Limb (tissue), 2 donors: Measurements from ENCODE around the gene MAN2B2.

Experiments used
- DNase-seq, 2 donors: peaks; one replicate each; pipeline ENCODE4 v3.0.0-alpha.2; 2016; ENCODE audit errors: extremely low spot score in 2 of 2

The MAN2B2 gene

GRCh38 chr4:6574747-6575502 is at the start of gene MAN2B2:
TSS of gene MAN2B2 (plus strand) at chr4:6575189. CDS start at chr4:6575211, 22 bp downstream.
- peak; percentile 80 to 93 for DNase-seq

GRCh38 chr4:6525474-6525873 is 49.5 kb upstream of the MAN2B2 start:
- DNase-seq, result no peak

DNA sequence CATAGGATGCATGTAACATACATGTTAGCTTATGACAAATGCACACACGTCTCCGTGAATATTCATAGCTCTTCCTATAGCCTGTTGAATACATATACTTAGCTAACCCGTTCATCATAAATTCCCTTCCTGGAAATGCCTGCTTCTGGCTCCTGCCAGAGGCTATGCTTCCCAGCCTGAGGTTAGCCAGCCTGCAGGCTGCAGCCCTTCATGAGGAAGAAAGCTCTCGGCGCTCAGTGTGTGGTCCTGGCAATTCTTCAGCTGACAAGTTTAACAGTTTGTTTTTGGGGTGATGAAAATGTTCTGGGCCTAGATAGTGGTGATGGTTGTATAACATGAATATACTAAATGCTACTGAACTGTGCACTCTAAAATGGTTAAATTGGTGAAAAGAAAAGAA is 48.8 kb upstream of the MAN2B2 start:
- DNase-seq, result no peak

DNA sequence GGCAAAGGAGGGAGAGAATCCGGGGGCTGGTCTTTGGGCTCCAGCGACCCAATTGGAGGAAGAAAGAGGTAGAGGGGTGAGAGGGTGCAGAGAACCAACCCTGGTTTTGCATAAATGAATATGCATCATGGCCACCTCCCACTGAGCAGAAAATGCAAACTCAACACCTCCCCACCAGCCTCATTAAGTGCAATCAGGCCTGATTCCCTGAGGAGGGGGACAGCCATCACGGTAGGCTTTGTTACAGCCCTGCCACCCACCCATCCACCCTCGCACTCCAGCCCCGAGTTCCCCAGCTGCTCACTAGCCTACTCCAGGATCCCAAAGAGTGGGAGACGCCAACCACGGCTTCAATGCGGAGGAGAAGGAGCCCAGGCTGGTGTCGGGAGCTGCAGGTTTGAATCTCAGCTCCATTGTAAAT is 48.3 kb upstream of the MAN2B2 start:
- no peak for DNase-seq

- no peak for DNase-seq
These were observed 47.7 kb upstream of the MAN2B2 start for GRCh38 chr4:6527259-6527658.

DNA sequence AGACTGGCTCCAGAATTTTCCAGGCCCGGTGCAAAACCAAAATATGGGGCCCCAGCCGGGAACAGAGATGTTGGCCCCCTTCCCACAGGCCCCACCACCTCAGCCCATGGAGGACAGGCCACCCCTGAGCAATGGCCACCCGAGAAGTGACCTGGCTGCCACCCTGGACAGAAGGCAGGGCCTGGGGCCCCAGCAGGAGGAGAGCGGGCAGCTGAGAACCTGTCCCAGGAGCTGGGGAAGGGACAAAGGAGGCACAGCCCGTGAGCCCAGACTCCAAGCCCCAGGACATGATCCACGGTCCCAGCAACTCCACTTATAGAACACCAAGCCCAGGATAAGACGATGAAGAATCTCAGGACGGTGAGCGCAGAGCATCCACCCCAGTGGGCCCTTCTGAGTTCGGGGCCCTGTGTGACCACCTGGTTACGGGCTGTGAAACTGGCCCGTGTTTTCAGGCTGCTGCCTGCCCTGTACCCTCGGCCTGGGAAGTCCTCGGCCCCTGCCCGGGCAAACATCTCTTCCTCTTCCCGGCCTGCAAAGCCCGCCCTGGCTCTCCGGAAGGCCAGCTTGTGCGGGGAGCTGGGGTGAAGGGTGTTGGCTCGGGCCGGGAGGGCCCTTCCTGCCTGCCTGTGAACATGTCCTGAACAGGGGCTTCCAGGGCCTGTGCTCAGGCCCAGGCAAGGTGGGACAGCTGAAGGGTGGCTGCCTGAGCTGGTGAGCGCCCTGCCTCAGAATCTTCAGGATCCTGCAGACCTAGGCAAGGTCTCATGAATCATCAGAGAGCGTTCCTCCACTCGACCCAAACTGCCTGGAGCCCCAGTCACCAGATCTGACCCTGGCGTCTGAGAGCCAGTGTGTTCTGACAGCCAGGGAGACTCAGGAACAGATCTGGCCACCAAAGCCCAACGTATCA is 47.0 kb upstream of the MAN2B2 start:
- no peak for DNase-seq

DNA sequence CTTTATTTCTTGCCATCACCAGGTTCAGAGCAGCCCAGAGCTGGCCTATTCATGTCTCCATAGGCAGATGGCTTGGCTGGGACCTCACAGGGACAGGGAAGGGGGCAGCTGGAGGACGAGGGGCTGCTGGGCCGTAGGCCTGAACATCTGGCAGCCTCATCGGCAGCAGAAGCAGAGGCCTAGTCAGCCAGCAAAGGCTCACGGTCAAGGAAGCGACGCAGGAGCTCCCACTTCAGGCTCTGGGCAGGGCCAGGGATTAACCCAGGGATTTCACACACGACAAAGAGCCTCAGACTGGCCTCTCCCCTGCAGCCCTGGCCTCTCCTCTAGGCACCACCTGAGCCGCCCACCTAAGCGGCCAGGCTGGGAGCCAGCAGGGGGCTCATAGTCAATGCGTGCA is 46.0 kb upstream of the MAN2B2 start:
- no peak for DNase-seq

GRCh38 chr4:6530301-6530700 is 44.7 kb upstream of the MAN2B2 start:
- DNase-seq, result no peak

- DNase-seq, result no peak
These were observed 44.0 kb upstream of the MAN2B2 start for GRCh38 chr4:6530964-6531363.

DNA sequence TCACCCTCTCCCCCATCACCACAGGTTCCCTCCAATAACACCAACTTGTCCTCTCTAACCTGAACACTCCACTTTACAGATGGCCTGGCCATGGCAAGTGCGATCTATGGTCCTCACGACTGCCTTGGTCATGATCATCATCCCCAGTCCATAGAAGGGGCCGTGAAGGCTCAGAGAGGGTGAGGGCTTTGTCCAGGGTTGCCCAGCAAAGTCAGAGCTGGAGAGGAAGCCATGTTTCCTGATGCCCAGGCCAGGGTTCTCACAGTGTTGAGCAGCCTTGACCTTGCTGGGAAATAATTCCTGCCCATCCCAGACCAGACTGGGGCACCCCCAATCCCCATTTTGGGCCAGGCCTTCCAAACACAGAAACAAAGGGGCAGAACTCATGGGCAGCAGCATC is 42.9 kb upstream of the MAN2B2 start:
- DNase-seq, result no peak

DNA sequence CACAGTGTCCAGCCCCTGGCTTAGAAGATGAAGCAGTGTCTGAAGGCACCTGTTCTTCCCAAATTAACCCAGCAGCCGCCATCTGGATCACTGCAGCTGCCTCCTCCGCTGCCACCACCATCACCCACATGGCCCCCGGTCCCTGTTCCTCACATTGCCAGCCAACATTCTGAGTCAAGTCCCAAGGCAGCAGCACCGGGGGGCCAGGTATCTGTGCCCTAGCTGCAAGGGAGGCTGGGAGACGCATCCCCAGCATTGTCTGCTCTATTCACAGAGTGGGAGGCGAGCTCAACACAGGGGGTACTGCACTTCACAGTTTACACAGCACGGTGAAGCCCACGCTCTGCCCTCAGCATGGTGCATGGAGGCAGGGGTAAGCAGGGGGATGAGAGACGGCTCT is 42.3 kb upstream of the MAN2B2 start:
- no peak for DNase-seq

GRCh38 chr4:6534050-6534449 is 40.9 kb upstream of the MAN2B2 start:
- no peak for DNase-seq

DNA sequence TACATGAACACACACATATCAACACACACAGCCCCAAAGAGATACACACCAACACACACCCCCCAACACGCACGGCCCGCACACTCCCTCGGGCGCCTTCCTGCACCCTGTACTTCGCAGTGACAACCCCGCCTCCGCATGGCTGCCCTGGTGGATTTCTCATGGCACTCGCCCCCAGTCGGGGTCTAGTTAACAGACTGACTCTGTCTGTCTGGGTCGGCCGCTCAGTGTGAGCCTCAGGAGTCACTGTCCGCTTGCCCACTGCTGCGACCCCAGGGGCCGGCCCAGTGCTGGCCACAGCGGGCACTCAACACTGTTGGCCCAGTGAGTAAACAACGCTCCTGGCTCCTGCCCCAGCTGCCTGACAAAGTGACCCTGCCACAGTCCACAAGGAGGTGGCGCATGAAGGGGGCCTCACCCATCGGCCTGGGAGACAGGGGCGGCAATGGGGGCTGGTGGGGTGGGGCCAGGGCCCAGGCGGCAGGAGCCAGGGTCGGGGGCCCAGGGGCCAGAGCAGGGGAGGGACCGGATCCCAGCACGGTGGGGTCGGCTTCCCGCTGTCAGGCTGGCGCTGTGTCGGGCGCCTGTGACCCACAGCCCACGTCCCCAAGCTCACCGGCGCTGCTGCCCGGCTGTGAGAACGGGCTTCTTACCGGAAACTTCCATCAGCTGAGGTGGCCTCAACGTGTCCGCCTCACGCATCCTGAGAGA is 40.2 kb upstream of the MAN2B2 start:
- DNase-seq, result no peak

DNA sequence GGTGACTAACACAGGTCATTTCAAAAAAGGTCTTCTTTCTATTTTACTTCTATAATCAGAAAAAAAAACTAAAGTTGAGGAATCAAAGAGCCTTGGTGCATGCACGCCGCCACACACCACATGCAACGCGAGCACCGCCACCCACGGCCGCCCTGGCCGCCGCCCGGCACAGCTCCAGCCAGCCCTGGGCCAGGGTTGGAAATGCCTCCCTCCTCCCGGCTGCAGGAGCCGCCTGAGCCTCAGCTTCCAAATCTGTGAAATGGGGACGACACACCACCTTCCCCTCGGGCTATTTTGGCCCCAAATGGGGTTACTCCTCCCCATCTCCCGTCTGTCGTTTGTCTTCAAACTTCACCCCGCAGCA is 39.7 kb upstream of the MAN2B2 start:
- no peak for DNase-seq

GRCh38 chr4:6535706-6536105 is 39.3 kb upstream of the MAN2B2 start:
- no peak for DNase-seq

DNA sequence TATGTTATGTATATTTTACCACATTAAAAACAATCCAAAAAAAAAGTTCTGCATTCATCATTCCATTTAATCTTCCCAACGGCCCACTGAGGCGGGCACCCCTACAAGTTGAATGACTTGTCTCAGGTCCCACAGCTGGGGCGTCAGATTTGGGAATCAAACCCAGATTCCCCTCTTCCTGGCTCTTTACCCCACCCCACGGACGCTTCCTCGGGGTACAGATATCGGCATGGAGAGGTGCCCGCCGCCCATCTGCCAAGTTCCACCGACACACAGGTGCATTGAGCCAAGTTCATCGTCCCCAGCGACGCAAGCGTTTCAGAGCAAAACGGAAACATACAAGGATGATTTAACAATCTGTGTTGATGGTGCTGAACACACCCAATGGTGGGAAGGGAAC is 36.9 kb upstream of the MAN2B2 start:
- no peak for DNase-seq

- DNase-seq, result no peak
These were observed 36.4 kb upstream of the MAN2B2 start for GRCh38 chr4:6538575-6538974.

- no peak for DNase-seq
These were observed 35.8 kb upstream of the MAN2B2 start for GRCh38 chr4:6539009-6539764.

DNA sequence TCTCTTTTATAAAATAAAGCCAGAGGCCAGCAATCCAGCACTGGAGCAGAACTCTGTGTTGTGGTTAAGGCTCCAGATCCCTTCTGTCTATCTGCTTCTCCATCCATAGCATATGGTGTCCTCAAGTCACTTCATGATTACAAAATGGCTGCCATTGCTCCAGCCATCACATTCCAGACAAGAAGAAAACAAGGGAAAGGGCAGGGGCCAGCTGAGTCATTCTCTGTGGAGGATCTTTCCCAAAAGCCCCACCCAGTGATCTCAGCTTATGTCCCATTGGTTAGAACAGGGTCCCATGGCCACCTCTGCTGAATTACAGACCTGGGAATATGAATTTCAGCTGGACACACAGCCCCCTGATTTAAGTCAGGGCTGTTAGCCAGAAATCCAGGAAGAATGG is 34.1 kb upstream of the MAN2B2 start:
- DNase-seq, result no peak

DNA sequence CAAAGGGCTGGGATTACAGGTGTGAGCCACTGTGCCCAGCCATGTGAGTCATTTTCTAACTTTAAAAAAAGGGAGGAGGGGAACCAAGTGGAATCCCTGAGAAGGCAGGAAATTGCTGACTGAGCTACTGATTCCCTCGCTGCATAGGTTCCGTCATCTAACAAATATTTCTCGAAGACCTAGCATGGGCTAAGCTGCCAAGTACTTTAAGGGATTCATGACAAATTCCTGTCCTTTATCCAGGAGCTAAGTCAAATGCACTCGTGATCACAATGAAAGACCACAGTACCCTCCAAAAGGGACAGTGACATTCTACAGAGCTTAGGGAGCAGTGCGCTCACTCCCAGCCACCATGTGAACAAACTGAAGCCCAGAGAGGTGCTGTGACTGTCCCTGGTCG is 33.2 kb upstream of the MAN2B2 start:
- DNase-seq, result no peak

- DNase-seq, result no peak
These were observed 32.0 kb upstream of the MAN2B2 start for GRCh38 chr4:6542951-6543350.
